ENCODE results near the gene GAK. TPM values are rescaled to one million over a fixed set of nuclear protein-coding genes. Genes with fewer than 3 reads are reported as not detected.

GAK gene
- total RNA-seq, 2 experiments from 2014 or later: 101 to 105 TPM

DNA sequence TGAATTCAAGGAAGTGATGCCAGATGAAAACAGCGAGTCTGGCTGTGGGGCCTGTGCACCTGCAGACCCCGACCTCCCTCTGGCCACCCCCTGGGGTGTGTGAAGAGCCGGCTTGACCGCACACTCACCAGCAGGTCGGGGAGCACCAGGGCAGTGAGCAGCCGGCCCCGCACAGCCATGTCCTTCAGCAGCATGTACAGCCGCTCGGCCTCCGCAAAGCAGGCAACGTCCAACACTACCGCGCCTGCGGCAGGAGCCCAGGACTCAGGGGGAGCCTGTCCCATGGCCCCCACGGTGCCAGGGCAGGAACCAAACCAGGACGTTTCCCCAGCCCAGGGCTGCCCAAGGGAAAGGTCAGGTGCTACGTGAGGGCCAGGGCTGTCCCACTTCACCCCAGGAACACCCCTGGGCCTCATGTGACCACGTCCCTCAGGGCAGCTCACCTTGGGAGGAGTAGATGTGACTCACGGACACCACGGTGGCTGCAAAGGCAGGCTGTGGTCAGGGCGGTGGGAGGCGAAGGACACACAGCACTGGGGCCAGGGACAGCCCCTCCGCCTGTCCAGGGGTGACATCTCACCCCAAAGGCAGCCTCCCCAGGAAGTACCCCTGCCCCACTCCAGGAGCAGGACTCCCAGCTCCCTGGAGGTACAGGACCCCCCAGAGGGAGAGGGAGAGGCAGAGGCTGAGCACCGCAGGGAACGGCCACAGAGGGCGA, 33.1 kb upstream of the GAK start:
- ChIA-PET CTCF (no interaction called here), POLR2A (no interaction called here)

DNA sequence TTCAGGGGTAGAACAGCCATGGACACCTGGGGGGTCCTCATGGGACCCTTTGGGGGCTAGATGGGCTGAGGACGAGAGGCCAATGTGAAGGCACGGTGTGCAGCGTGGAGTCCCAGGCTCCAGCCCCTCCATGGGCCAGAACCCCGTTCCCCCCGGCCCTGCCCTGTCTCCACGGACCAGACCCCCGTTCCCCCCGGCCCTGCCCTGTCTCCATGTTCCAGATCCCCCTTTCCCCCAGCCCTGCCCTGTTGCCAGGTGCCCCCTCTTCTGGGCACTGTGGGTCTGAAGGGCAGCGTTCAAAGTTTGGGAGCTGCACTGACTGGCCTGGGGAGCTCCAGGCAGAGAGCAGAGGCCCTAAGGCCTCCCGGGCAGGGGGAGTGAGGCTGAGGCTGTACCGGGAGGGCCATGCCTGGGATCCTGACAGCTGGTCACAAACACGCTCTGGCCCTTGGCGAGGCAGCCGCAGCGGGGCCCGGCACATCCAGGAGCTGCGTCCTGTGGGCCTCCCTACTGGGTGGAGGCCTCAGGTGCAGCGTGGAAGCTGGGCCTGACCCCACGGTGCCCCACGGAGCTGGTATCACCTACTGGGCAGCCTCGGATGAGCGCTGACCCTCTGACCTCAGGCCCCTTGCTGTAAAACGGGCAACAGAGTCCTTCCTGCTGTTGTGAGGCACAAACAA, 32.4 kb upstream of the GAK start:
- CTCF ChIA-PET: no interaction called here
- POLR2A ChIA-PET: no interaction called here

DNA sequence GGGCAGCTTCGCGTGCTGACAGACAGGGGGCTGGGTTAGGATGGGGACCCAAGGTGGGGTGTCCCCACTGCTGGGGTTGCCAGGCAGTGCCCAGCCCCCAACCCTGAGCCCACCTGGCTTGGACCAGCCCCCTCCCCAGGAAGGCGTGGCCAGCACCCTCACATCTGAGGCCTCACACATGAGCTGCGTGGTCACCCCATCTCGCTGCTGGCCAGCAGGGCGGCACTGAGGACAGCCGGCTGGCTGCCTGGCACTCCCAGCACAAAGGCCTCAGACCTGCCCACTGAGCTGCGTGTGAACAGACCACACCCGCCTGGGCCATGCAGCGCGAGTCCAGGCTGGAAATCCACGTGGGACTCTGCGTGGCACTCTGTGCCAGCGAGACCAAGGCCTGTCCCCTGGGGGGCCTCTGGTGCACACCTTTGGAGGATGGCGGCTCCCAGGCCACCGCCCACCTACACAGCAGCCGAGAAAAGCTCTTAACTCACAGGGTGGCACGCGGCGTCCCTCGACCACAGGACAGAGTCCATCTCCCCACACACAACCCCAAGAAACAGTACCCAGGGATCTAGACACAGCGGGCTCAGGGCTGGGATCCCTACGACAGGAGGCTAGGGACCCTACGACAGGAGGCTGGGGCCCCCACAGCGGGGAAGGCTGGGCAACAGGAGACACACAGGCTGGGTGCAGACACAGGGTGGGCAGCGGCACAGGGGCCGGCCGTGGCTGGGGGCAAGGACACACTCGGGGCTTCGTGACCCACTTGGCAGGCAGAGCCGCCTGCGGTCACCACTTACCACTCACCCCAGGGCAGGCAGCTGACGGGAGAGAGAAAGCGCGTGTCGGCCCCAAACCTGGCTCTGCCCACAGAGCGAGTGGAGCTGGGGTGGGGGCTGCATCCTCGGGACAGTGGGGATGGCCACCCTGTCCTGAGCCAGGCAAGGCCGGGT, 31.4 kb upstream of the GAK start:
- ChIA-PET POLR2A (no interaction called here), CTCF (no interaction called here)

DNA sequence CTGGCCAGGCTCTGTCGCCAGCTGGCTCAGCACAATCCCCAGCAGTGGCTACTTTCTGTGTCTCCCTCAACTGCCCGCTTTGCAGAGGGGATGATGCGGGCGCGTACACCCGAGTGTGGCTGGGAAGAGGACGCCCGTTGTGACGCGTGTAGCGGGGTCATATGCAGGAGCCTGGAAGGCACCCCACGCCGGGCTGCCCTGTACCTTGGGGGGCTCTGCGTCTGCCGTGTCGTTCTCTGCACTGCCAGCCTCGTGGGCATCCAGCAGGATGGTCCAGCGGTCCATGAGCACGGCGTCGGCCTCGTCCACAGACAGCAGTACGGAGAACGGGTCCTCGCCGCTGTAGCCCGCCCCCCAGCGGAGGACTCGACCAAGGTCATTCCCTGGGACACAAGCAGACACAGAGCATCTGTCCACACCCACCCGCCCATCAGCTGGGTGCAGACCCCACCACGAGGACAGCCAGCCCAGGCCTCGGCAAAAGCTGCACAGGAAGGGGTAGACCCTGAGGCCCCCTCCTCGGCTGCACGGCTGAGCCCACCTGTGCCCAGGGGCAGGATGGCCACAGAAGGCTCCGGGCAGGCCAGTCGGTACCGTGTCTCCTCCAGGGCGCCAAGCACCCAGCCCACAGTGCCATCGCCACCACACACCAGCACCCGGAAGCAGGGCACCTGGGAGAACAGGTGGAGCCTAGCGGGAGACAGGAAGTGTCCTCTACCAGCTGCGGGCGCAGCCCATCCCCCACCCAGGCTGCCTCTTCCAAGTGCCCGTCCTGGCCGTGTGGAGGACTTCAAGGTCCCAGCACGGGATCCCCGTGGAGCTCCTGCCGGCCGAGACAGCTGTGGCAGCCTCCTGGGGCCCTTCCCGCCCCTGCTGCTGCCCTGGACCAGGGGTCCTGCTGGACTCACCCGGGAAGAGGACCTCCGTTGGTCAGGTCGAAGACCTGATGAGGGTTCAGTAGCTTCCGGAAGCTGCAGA, 30.4 kb upstream of the GAK start:
- CTCF ChIA-PET: no interaction called here

DNA sequence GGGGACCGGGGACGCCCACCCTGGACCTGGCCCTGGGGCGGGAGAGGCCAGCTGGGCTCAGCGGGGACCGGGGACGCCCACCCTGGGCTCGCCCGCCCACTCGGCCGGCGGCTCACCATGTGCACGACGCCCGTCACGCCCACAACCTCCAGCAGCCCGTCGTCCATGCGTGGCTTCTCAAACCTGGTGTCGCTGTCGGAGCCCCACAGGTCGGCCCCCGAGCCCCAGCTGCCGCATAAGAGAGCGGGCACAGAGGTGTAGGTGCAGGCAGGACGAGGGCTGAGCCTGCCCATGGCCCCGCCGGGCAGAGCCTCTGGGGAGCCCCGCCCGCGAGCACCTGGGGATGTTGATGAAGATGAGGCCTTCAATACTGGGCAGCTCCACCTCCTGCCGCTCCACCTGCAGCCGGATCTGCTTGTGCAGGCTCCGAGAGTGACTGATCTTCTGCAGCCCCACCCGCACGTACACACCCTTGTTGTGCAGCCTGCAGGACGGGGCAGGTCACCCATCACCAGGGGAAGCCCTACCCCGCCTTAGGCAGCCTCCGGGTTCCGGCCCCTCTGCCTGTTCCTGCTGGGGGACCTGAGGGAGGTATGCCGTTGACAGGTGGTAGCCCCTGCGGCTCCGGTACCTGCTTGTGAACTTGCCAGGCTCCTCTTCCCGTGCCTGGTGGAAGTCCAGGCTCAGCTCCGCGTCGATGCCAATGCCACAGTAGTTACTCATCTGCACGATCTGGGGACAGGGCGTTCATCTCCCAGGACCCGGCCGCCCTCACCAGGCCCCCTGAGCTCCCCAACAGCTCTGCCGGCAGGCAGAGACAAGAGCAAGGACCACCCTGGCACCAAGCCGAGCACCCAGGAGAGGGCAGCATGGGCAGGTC, 29.5 kb upstream of the GAK start:
- ChIA-PET CTCF (interaction anchor here (0.6 kb wide), 1 partner anchor 389 kb away, joined by 3 read pairs; no protein-coding TSS in a partner anchor), POLR2A (no interaction called here)

More for the DNA sequence above, 30.4 kb upstream of the GAK start:
- POLR2A ChIA-PET: no interaction called here

DNA sequence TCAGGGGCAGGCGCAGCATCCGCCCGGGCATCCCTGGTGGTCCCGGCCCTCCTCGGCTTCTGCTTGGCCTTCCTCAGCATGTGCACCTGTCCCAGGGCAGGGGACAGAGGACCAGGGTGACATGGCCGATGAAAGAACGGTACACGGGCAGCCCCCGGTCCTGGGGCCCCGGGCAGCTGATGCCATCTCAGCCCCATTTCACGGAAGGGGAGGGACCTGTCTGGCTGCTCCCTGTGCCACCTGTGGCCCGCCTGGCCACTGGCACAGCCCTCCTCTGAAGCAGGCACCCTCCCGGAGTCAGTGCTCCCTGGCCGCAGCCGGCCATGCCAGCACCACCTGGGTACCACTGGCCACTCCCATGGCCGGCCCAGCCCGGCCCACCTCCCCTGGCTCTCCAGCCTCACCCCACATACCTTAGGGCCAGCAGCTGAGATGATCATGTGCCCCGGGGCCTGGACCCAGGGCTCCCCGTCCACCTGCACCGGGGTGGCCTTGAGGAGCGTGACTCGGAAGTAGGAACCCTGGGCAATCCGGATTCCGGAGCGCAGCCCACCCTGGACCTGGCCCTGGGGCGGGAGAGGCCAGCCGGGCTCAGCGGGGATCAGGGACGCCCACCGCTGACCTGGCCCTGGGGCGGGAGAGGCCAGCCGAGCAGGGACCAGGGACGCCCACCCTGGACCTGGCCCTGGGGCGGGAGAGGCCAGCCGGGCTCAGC, 28.7 kb upstream of the GAK start:
- ChIA-PET CTCF (interaction anchor here (0.6 kb wide), 1 partner anchor 390 kb away, joined by 3 read pairs; no protein-coding TSS in a partner anchor), POLR2A (no interaction called here)

DNA sequence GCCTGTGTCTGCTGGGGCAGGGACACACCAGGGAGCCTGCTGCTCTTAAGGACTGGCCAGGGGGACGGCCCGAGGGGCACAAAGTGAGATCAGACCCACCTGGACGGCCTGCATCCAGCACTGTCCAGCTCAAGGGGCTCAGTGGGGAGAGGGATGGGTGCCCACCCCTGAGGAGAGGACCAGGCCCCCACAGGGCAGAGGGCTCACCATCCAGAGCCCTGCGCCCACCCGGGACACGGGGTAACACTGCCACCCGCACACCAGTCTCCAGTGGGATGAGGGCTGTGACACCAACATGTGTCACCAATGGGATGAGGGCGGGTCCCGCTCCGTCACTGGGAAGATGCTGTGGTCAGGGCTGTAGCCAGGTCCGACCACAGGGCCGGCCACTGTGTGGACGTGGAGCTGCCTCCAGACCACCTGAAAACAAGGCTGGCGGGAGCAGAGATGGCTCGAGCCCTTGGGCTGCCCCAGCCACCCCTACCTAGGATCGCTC, 28.1 kb upstream of the GAK start:
- ChIA-PET POLR2A (no interaction called here), CTCF (no interaction called here)

DNA sequence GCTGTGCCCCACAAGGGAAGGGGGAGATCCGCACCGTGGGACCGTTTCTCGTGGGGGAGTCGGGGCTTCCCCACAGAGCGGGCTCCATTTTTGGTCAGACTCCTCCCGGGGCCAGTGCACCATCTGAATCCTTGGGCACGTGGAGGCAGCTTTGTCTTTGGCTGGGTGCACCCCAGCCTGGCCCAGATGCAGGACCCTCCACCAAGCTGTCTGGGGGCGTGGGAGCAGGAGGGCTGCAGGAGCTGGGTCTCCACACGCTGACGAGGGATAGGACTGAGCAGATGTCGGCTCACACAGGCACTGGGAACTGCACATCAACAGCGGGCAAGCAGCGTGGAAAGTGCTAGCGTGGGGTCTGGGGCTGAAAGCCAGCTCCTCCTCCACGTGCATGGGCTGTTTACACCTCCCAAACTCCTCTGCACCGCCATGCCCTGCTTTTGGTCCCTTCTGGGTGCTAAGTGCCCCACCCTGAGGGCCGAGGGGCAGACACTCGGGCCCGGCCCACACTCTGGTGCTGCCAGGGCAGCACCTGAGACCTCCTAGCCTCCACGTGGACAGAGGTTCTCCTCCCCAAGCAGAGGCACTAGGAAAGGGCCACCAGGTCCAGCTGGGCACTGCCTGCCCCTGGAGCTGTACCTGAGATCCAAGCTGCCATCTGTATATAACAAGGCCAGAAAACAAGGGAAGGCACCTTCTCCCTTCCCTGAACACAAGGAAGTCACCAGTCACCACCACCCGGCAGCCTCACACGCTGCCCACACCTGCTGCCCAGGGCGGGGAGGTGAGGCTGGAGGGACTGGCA, 27.4 kb upstream of the GAK start:
- ChIA-PET CTCF (no interaction called here), POLR2A (no interaction called here)

DNA sequence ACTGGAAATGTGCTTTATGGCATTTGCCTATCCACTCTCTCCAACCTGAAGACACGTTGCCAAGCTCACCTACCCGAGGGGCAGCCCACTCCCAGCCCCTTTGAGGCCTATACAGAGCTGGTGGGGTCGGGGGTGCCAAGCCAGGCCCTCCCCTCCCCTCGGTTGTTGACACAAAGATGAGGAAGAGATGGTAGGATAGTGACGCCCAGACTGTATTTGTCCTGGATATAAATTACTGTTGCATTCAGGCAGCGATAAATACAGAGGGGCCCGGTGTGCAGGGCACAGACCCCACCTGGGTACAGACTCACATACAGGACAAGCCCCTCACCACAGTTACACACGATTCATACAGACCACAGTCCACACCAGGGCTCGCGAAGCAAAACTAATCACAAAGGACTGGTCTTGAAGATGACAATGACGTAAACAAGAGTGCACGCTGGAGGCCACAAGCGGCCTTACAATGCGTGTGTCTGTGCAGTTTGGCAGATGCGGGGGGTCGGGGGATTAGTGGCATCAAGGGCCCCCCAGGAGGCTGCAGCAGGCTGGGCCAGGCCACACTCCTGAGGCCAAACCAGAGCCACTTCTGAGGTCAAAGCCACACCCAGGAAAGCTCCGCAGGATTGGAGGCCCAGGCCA, 26.7 kb upstream of the GAK start:
- ChIA-PET CTCF (interaction anchor here (0.7 kb wide), 1 partner anchor 880 kb away, joined by 3 read pairs; no protein-coding TSS in a partner anchor), POLR2A (no interaction called here)

DNA sequence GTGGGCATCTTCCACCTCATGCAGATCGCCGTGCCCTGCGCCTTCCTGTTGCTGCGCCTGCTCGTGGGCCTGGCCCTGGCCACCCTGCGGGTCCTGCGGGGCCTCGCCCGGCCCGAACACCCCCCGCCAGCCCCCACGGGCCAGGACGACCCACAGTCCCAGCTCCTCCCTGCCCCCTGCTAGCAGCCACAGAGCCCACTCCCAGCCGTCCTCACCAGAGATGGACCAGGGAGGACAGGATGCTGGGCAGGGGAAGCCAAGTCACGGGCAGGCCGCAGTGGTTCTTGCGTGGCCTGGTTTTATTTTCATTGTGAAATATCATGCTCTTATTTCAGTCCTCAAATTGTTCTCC, 26.2 kb upstream of the GAK start:
- CTCF ChIA-PET: interaction anchor here (0.7 kb wide), 1 partner anchor 879 kb away, joined by 3 read pairs; no protein-coding TSS in a partner anchor
- POLR2A ChIA-PET: no interaction called here

DNA sequence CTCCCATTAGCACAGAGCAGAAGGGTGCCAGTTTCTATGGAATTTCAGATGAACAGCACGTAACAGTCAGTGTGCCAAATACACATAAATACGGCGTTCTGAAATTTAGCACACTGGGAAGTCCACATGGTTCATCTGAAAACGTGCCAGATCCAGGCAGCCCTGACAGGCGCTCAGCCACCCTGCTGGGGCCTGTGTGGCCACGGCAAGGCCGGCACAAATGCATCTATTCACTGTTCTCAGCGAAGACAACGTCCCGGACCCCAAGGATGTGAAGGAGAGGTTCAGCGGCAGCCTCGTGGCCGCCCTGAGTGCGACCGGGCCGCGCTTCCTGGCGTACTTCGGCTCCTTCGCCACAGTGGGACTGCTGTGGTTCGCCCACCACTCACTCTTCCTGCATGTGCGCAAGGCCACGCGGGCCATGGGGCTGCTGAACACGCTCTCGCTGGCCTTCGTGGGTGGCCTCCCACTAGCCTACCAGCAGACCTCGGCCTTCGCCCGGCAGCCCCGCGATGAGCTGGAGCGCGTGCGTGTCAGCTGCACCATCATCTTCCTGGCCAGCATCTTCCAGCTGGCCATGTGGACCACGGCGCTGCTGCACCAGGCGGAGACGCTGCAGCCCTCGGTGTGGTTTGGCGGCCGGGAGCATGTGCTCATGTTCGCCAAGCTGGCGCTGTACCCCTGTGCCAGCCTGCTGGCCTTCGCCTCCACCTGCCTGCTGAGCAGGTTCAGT, 25.6 kb upstream of the GAK start:
- POLR2A ChIA-PET: no interaction called here
- CTCF ChIA-PET: interaction anchor here (0.7 kb wide), 1 partner anchor 879 kb away, joined by 3 read pairs; no protein-coding TSS in a partner anchor

DNA sequence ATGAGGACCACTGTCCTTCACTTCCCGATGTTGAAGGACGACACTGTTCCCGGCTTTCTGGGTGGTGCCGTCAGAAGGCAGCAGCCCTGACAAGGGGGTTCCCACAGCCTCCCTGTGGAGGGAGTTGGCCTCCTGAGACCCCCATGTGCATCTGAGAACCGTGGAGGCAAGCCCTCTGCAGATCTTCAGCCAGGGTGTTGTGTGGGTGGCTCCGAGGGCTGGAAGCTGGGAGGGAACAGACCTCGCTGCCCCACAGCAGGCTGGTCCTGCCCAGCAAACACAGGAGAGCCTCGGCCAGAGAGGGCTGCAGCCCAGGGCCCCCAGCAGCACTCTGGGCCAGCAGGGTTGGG, 25.1 kb upstream of the GAK start:
- POLR2A ChIA-PET: no interaction called here
- CTCF ChIA-PET: no interaction called here

DNA sequence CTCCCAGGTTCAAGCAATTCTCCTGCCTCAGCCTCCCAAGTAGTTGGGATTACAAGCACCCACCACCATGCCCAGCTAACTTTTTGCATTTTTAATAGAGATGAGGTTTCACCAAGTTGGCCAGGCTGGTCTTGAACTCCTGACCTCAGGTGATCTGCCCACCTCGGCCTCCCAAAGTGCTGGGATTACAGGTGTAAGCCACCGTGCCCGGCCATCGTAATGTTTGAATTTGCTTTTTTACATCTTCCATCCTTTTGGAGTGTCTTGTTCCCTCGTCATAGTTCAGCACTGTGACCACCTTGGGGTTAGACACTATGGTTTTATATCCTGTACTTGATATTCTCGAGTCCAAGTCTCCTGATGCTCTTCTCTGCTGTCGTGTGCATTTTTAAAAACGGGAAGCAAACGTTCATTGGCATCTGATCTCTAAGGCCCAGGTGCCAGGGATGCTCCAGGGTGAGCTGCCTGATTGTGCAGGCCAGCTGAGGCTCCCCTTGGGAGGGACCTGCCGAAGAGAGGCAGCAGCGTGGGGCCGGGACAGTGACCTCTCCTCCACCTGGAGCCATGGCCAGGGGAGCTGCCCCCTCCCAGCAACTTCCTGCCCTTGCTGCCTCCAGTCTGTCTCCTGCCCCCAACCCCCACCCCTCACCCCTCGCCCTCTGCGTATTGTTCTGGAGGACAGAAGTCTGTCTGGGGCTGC, 24.6 kb upstream of the GAK start:
- CTCF ChIA-PET: no interaction called here
- POLR2A ChIA-PET: no interaction called here

DNA sequence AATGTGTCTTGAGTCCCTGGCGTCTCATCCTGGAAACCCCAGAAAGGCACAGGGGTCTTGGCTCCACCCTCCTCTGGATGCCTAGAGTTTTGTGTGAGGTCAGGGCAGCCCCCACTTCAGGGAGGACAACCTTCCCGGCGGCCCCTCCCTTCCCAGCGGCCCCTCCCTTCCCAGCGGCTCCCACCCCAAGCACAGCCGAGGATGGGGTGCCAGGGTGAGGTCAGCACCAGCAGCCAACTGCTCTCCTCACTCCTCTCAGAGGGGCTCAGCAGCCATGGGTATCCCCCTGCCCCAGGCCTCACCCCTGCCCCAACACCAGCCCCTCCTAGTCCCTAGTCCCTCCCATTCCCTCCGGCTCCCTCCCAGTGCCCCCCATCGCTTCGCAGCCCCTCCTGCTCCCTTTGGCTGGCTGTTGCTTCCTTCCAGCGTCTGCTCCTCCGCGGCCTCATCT, 23.8 kb upstream of the GAK start:
- ChIA-PET CTCF (no interaction called here), POLR2A (no interaction called here)

Data from activated CD8-positive, alpha-beta memory T cell treated with anti-CD3 and anti-CD28 coated beads for 36 hours (primary cell).